NOMO-1 treated with dmso at 0.1 percent for 144 hours (cell line): Measurements from ENCODE around the gene SELENOF.

Experiments
- DNase-seq: peaks from one replicate; lab custom pipeline; 2025; ENCODE audit not compliant: unreplicated experiment; lab: John Stamatoyannopoulos, UW

Gene SELENOF

GRCh38 chr1:86913896-86914600 is at the start of gene SELENOF:
SELENOF (minus strand) TSS chr1:86914126; CDS start chr1:86914111, 15 bp downstream.
- peak; percentile 99 for DNase-seq

GRCh38 chr1:86960548-86960947 is 46.6 kb upstream of the SELENOF start:
- DNase-seq: no peak

GRCh38 chr1:86957221-86957620 is 43.3 kb upstream of the SELENOF start:
- DNase-seq: no peak

- DNase-seq: no peak
Observed at GRCh38 chr1:86956221-86956620, 42.3 kb upstream of the SELENOF start.

- DNase-seq: no peak
Observed at GRCh38 chr1:86955678-86956077, 41.8 kb upstream of the SELENOF start.

GRCh38 chr1:86953167-86953566 is 39.2 kb upstream of the SELENOF start:
- DNase-seq: no peak

- DNase-seq: no peak
Observed at GRCh38 chr1:86951430-86951829, 37.5 kb upstream of the SELENOF start.

GRCh38 chr1:86950712-86951419 is 36.9 kb upstream of the SELENOF start:
- DNase-seq: no peak

GRCh38 chr1:86948212-86948611 is 34.3 kb upstream of the SELENOF start:
- no peak for DNase-seq

- DNase-seq: no peak
Observed at GRCh38 chr1:86942743-86943142, 28.8 kb upstream of the SELENOF start.

- no peak for DNase-seq
Observed at GRCh38 chr1:86942042-86942441, 28.1 kb upstream of the SELENOF start.

GRCh38 chr1:86940599-86940998 is 26.7 kb upstream of the SELENOF start:
- no peak for DNase-seq

- DNase-seq: no peak
Observed at GRCh38 chr1:86939406-86939805, 25.5 kb upstream of the SELENOF start.

GRCh38 chr1:86938855-86939254 is 24.9 kb upstream of the SELENOF start:
- no peak for DNase-seq

- DNase-seq: no peak
Observed at GRCh38 chr1:86938450-86938849, 24.5 kb upstream of the SELENOF start.

- DNase-seq: no peak
Observed at GRCh38 chr1:86933562-86934377, 19.8 kb upstream of the SELENOF start.

GRCh38 chr1:86933051-86933450 is 19.1 kb upstream of the SELENOF start:
- DNase-seq: no peak

GRCh38 chr1:86928819-86929218 is 14.9 kb upstream of the SELENOF start:
- no peak for DNase-seq

GRCh38 chr1:86926883-86927282 is 13.0 kb upstream of the SELENOF start:
- DNase-seq: no peak

- DNase-seq: no peak
Observed at GRCh38 chr1:86925742-86926141, 11.8 kb upstream of the SELENOF start.

- no peak for DNase-seq
Observed at GRCh38 chr1:86924324-86924960, 10.5 kb upstream of the SELENOF start.
